Mucosa of stomach (tissue), 1 donor: ENCODE measurements around the gene RRBP1.
"Not testable (repeated sequence)": the region's sequence is repeated elsewhere in the genome, so short reads cannot be mapped to it uniquely, and the experiment has no call there.

ENCODE experiments used
- H3K27me3 ChIP-seq: one replicate; pipeline ENCODE4 v1.7.0; 2013; ENCODE audit warnings: mild to moderate bottlenecking, low read length; ENCODE audit not compliant: control insufficient read depth, insufficient read depth
- H3K36me3 ChIP-seq: one replicate; pipeline ENCODE4 v1.7.0; 2013; ENCODE audit warnings: low read length; ENCODE audit not compliant: control insufficient read depth, insufficient read depth
- H3K4me1 ChIP-seq: one replicate; pipeline ENCODE4 v1.7.0; 2013; ENCODE audit warnings: mild to moderate bottlenecking, low read length; ENCODE audit not compliant: control insufficient read depth, insufficient read depth
- H3K4me3 ChIP-seq: one replicate; pipeline ENCODE4 v1.7.0; 2013; ENCODE audit warnings: low read length
- H3K9ac ChIP-seq: one replicate; pipeline ENCODE4 v1.7.0; 2013; ENCODE audit warnings: mild to moderate bottlenecking, low read length, moderate library complexity
- H3K9me3 ChIP-seq: one replicate; pipeline ENCODE4 v1.7.0; 2013; ENCODE audit warnings: mild to moderate bottlenecking, low read length, moderate library complexity; ENCODE audit not compliant: control insufficient read depth
- donor health status: Pancreatic carcinoma.

RRBP1 gene

GRCh38 chr20:17664025-17664633 lies 17.9 kb downstream of the RRBP1 start:
- Histone ChIP-seq H3K36me3 (no peaks in the 10 kb centered on the region), H3K4me3 (no peak overlapping the region), H3K9me3 (no peaks in the 10 kb centered on the region), H3K9ac (no peak overlapping the region), H3K27me3 (no peaks in the 10 kb centered on the region), H3K4me1 (peaks cover 42% of the 10 kb centered on the region)

GRCh38 chr20:17663486-17663885 lies 18.6 kb downstream of the RRBP1 start:
- Histone ChIP-seq H3K36me3 (no peaks in the 10 kb centered on the region), H3K9ac (no peak overlapping the region), H3K9me3 (no peaks in the 10 kb centered on the region), H3K27me3 (no peaks in the 10 kb centered on the region), H3K4me1 (peaks cover 40% of the 10 kb centered on the region), H3K4me3 (no peak overlapping the region)

- H3K9ac ChIP-seq = no peak overlapping the region
- H3K9me3 ChIP-seq = no peaks in the 10 kb centered on the region
- H3K36me3 ChIP-seq = no peaks in the 10 kb centered on the region
- H3K27me3 ChIP-seq = no peaks in the 10 kb centered on the region
- H3K4me3 ChIP-seq = no peak overlapping the region
- peaks cover 37% of the 10 kb centered on the region for H3K4me1 ChIP-seq
Measured at GRCh38 chr20:17663040-17663399, 19.0 kb downstream of the RRBP1 start.

GRCh38 chr20:17662333-17663039 lies 19.6 kb downstream of the RRBP1 start:
- Histone ChIP-seq H3K4me1 (peaks cover 37% of the 10 kb centered on the region), H3K9ac (no peak overlapping the region), H3K4me3 (no peak overlapping the region), H3K36me3 (no peaks in the 10 kb centered on the region), H3K27me3 (no peaks in the 10 kb centered on the region), H3K9me3 (no peaks in the 10 kb centered on the region)

GRCh38 chr20:17661121-17661744 lies 20.8 kb downstream of the RRBP1 start:
- H3K4me3 ChIP-seq = no peak overlapping the region
- no peak overlapping the region for H3K9ac ChIP-seq
- no peaks in the 10 kb centered on the region for H3K27me3 ChIP-seq
- H3K4me1 ChIP-seq = peaks cover 37% of the 10 kb centered on the region
- no peaks in the 10 kb centered on the region for H3K36me3 ChIP-seq
- H3K9me3 ChIP-seq = no peaks in the 10 kb centered on the region

- H3K9ac ChIP-seq = no peak overlapping the region
- H3K36me3 ChIP-seq = no peaks in the 10 kb centered on the region
- no peak overlapping the region for H3K4me3 ChIP-seq
- H3K27me3 ChIP-seq = no peaks in the 10 kb centered on the region
- H3K9me3 ChIP-seq = no peaks in the 10 kb centered on the region
- H3K4me1 ChIP-seq = peaks cover 42% of the 10 kb centered on the region
Measured at GRCh38 chr20:17660667-17661066, 21.4 kb downstream of the RRBP1 start.

GRCh38 chr20:17659801-17660200 lies 22.2 kb downstream of the RRBP1 start:
- no peaks in the 10 kb centered on the region for H3K27me3 ChIP-seq
- no peaks in the 10 kb centered on the region for H3K9me3 ChIP-seq
- H3K9ac ChIP-seq = no peak overlapping the region
- H3K4me3 ChIP-seq = no peak overlapping the region
- no peaks in the 10 kb centered on the region for H3K36me3 ChIP-seq
- H3K4me1 ChIP-seq = peaks cover 42% of the 10 kb centered on the region

- not testable (repeated sequence) for H3K4me3 ChIP-seq, H3K9me3 ChIP-seq, H3K27me3 ChIP-seq, H3K36me3 ChIP-seq, H3K9ac ChIP-seq
- peaks cover 38% of the 10 kb centered on the region for H3K4me1 ChIP-seq
Measured at GRCh38 chr20:17659344-17659743, 22.7 kb downstream of the RRBP1 start.

GRCh38 chr20:17658648-17658993 lies 23.4 kb downstream of the RRBP1 start:
- H3K4me3 ChIP-seq = no peak overlapping the region
- no peaks in the 10 kb centered on the region for H3K9me3 ChIP-seq
- H3K27me3 ChIP-seq = no peaks in the 10 kb centered on the region
- peaks cover 10% of the 10 kb centered on the region for H3K36me3 ChIP-seq
- peaks cover 38% of the 10 kb centered on the region for H3K4me1 ChIP-seq
- H3K9ac ChIP-seq = no peak overlapping the region

- no peak overlapping the region for H3K9ac ChIP-seq
- H3K4me3 ChIP-seq = no peak overlapping the region
Measured at GRCh38 chr20:17657898-17658647, 24.0 kb downstream of the RRBP1 start.

GRCh38 chr20:17657079-17657825 lies 24.8 kb downstream of the RRBP1 start:
- Histone ChIP-seq H3K9me3 (no peaks in the 10 kb centered on the region), H3K36me3 (peaks cover 10% of the 10 kb centered on the region), H3K9ac (no peak overlapping the region), H3K27me3 (no peaks in the 10 kb centered on the region), H3K4me1 (peaks cover 37% of the 10 kb centered on the region), H3K4me3 (no peak overlapping the region)

More at GRCh38 chr20:17657898-17658647, 24.0 kb downstream of the RRBP1 start:
- Histone ChIP-seq H3K27me3 (no peaks in the 10 kb centered on the region), H3K36me3 (peaks cover 10% of the 10 kb centered on the region), H3K9me3 (no peaks in the 10 kb centered on the region), H3K4me1 (peaks cover 38% of the 10 kb centered on the region)
